ENCODE results near the gene FGF7. TPM values are rescaled to one million over a fixed set of nuclear protein-coding genes. Genes with fewer than 3 reads are reported as not detected.

Gene FGF7
- total RNA-seq, 3 donors from 2014 or later (not counting 1 experiment from before 2014, with no cell fraction given): not detected

DNA sequence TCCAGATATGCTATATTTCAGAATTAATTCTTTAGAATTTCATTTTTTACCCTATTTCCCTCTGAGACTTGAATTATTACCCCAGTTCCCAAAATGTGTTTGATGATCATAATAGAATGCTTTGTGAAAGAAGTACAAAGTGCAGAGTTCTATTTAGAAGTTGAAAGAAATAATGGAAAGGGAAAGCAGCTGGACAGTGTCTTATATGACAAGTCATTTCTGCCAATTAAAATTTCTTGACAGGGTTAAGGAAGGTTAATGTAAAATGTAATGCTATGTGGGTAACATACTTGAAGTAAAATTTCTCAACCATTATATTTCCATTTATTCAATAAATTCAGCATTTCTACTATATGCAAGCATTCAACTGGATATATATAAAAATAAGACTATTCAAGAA lies 33.1 kb downstream of the FGF7 start:
- peaks cover 12 to 33% of the 10 kb centered on the region in 2 donors for H3K27me3 Mint-ChIP-seq (ENCODE audit: low read depth in 2 of 2)
- no peak overlapping the region for H3K27ac ChIP-seq (ENCODE audit: low read length)
- no peaks in the 10 kb centered on the region for H3K4me1 ChIP-seq (ENCODE audit: control insufficient read depth, insufficient read depth, low read length)
- no peak overlapping the region for H3K4me3 ChIP-seq (ENCODE audit: low read length)
- no peaks in the 10 kb centered on the region for H3K4me1 Mint-ChIP-seq
- H3K9me3 Mint-ChIP-seq: no peaks in the 10 kb centered on the region
- ATAC-seq (no peak), DNase-seq (no peak)
- peaks cover 7% of the 10 kb centered on the region for H3K27me3 ChIP-seq (ENCODE audit: control insufficient read depth, insufficient read depth, low read length)
- intact Hi-C loops (cut with micrococcal nuclease): no loop called here
- H3K27ac Mint-ChIP-seq: no peak overlapping the region
- H3K4me3 Mint-ChIP-seq: no peak overlapping the region
- H3K36me3 ChIP-seq (ENCODE audit: control insufficient read depth, insufficient read depth, low read length): no peaks in the 10 kb centered on the region
- TF ChIP-seq, protein P1, sequence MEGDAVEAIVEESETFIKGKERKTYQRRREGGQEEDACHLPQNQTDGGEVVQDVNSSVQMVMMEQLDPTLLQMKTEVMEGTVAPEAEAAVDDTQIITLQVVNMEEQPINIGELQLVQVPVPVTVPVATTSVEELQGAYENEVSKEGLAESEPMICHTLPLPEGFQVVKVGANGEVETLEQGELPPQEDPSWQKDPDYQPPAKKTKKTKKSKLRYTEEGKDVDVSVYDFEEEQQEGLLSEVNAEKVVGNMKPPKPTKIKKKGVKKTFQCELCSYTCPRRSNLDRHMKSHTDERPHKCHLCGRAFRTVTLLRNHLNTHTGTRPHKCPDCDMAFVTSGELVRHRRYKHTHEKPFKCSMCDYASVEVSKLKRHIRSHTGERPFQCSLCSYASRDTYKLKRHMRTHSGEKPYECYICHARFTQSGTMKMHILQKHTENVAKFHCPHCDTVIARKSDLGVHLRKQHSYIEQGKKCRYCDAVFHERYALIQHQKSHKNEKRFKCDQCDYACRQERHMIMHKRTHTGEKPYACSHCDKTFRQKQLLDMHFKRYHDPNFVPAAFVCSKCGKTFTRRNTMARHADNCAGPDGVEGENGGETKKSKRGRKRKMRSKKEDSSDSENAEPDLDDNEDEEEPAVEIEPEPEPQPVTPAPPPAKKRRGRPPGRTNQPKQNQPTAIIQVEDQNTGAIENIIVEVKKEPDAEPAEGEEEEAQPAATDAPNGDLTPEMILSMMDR (IDR thresholded peaks at IDR 0.05): no peak
- no peaks in the 10 kb centered on the region for H3K9me3 ChIP-seq (ENCODE audit: control insufficient read depth, insufficient read depth, low read length)
- no peaks in the 10 kb centered on the region for H3K36me3 Mint-ChIP-seq

DNA sequence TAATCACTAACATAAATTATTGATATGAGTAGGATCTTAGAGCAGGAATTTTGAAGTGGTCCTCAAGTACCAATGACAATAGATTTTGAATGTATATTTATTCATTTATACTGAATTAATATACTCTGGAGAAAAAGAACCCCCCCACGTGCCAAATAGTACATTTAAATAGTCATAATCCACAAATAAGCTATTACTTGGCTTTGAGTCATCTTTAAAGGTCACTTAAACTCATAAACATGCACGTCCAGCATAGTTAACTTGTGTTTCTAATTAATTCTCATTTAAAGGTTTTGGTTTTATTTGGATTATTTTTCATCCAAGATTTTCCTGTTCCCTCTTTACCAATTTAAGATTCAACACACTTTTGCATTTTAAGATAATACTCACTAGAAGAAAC lies 35.1 kb downstream of the FGF7 start:
- Histone ChIP-seq H3K4me1 (ENCODE audit: control insufficient read depth, insufficient read depth, low read length) (no peaks in the 10 kb centered on the region), H3K36me3 (ENCODE audit: control insufficient read depth, insufficient read depth, low read length) (no peaks in the 10 kb centered on the region), H3K27me3 (ENCODE audit: control insufficient read depth, insufficient read depth, low read length) (peaks cover 7% of the 10 kb centered on the region), H3K27ac (ENCODE audit: low read length) (no peak overlapping the region), H3K4me3 (ENCODE audit: low read length) (no peak overlapping the region), H3K9me3 (ENCODE audit: control insufficient read depth, insufficient read depth, low read length) (no peaks in the 10 kb centered on the region)
- H3K4me3 Mint-ChIP-seq: no peak overlapping the region
- H3K27me3 Mint-ChIP-seq (ENCODE audit: low read depth in 2 of 2): peaks cover 10 to 37% of the 10 kb centered on the region in 2 donors
- DNase-seq (no peak), ATAC-seq (no peak)
- intact Hi-C loops (cut with micrococcal nuclease): no loop called here
- no peak overlapping the region for H3K27ac Mint-ChIP-seq
- H3K9me3 Mint-ChIP-seq: no peaks in the 10 kb centered on the region
- TF ChIP-seq, protein P1 (IDR thresholded peaks at IDR 0.05): no peak
- no CpG with 5 or more reads among the region's 2 CpGs for WGBS (ENCODE audit: insufficient coverage)
- no peaks in the 10 kb centered on the region for H3K36me3 Mint-ChIP-seq
- no peaks in the 10 kb centered on the region for H3K4me1 Mint-ChIP-seq

DNA sequence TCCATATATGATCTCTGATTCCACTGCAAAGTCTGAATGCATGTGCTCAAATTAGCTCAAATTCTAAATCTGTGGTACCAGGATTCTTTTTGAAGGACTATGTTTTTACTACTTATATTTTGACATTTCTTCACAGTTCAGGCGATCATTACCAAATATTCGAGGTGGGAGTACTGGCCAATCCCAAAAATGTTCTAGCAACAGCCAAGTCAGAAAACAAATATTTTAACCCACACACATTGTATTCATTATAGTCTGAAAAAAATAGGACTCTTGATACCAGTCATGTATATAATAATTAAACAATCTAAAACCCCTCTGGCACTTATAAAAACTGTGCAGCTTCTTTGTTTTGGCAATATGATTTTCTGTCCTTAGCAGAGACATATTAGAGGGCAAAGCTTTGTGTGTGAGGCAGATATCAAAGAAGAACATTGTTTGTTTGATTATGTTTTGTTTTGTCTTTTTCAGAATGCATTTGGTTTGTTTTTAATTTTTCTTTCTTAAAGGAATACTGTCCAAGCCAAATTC lies 37.4 kb downstream of the FGF7 start:
- WGBS (ENCODE audit: insufficient coverage): 100% methylated on average over 2 of the region's 2 CpGs
- peaks cover 6 to 28% of the 10 kb centered on the region in 2 donors for H3K27me3 Mint-ChIP-seq (ENCODE audit: low read depth in 2 of 2)
- no peaks in the 10 kb centered on the region for H3K9me3 Mint-ChIP-seq

More for the DNA sequence above, 37.4 kb downstream of the FGF7 start:
- H3K36me3 Mint-ChIP-seq: no peaks in the 10 kb centered on the region
- peaks cover 3% of the 10 kb centered on the region for H3K27me3 ChIP-seq (ENCODE audit: control insufficient read depth, insufficient read depth, low read length)
- no peak overlapping the region for H3K27ac Mint-ChIP-seq
- H3K9me3 ChIP-seq (ENCODE audit: control insufficient read depth, insufficient read depth, low read length): no peaks in the 10 kb centered on the region
- ATAC-seq (no peak), DNase-seq (no peak)
- H3K36me3 ChIP-seq (ENCODE audit: control insufficient read depth, insufficient read depth, low read length): no peaks in the 10 kb centered on the region
- H3K4me3 ChIP-seq (ENCODE audit: low read length): no peak overlapping the region
- TF ChIP-seq, protein P1 (IDR thresholded peaks at IDR 0.05): no peak
- intact Hi-C loops (cut with micrococcal nuclease): no loop called here
- no peaks in the 10 kb centered on the region for H3K4me1 Mint-ChIP-seq
- H3K4me3 Mint-ChIP-seq: no peak overlapping the region
- H3K27ac ChIP-seq (ENCODE audit: low read length): no peak overlapping the region
- no peaks in the 10 kb centered on the region for H3K4me1 ChIP-seq (ENCODE audit: control insufficient read depth, insufficient read depth, low read length)

Measured in natural killer cell (primary cell).